ENCODE results near the gene SYNJ2BP. TPM values are rescaled to one million over a fixed set of nuclear protein-coding genes. Genes with fewer than 3 reads are reported as not detected.
"Not testable (repeated sequence)": the region's sequence is repeated elsewhere in the genome, so short reads cannot be mapped to it uniquely, and the experiment has no call there.

SYNJ2BP gene
- total RNA-seq, 1 experiment from 2014 or later: 26.6 TPM

- Histone ChIP-seq H2BK120ac (ENCODE audit: low read depth, low read length, poor library complexity, severe bottlenecking) (no peak overlapping the region), H3K9me3 (ENCODE audit: control insufficient read depth, low read depth, low read length) (no peaks in the 10 kb centered on the region), H2BK20ac (ENCODE audit: low read depth, low read length, poor library complexity, severe bottlenecking) (no peak overlapping the region), H3K79me2 (ENCODE audit: insufficient read depth, low read length) (no peaks in the 10 kb centered on the region), H2BK15ac (ENCODE audit: low read depth, low read length) (no peak overlapping the region), H3K23me2 (ENCODE audit: insufficient read length, low read depth, low read length, poor library complexity, severe bottlenecking) (no peaks in the 10 kb centered on the region), H3K27ac (ENCODE audit: insufficient read length, low read depth, low read length) (no peak overlapping the region), H4K5ac (ENCODE audit: insufficient read length, low read depth, low read length) (no peak overlapping the region), H4K8ac (replicated peaks; ENCODE audit: insufficient read length, low read depth, low read length) (no peak overlapping the region), H3K27me3 (ENCODE audit: insufficient read depth, low read length) (no peaks in the 10 kb centered on the region), H3K14ac (ENCODE audit: insufficient read depth, low read length) (no peak overlapping the region), H3K9ac (ENCODE audit: extremely low read depth, insufficient read length, low read length) (no peak overlapping the region), H4K91ac (ENCODE audit: insufficient read length, low read depth, low read length) (no peak overlapping the region), H3K79me1 (ENCODE audit: insufficient read depth, low read depth, low read length, poor library complexity, severe bottlenecking) (peaks cover 7% of the 10 kb centered on the region), H2BK5ac (ENCODE audit: insufficient read length, low read length) (no peak overlapping the region), H2BK12ac (ENCODE audit: insufficient read length, low read depth, low read length) (no peak overlapping the region), H2AFZ (ENCODE audit: low read length) (no peak overlapping the region), H2AK5ac (ENCODE audit: insufficient read length, low read length) (no peak overlapping the region), H3K18ac (ENCODE audit: insufficient read length, low read depth, low read length) (no peak overlapping the region), H3K56ac (ENCODE audit: insufficient read length, low read depth, low read length) (no peak overlapping the region), H3K4me1 (ENCODE audit: insufficient read depth, low read length) (no peaks in the 10 kb centered on the region), H3K4me2 (ENCODE audit: insufficient read depth, insufficient read length, low read length) (no peak overlapping the region), H3K23ac (ENCODE audit: insufficient read length, low read depth, low read length) (no peak overlapping the region), H3T11ph (ENCODE audit: low read length) (no peak overlapping the region), H4K20me1 (ENCODE audit: control insufficient read depth, insufficient read depth, insufficient read length) (no peaks in the 10 kb centered on the region), H3K4ac (ENCODE audit: low read depth, low read length) (no peak overlapping the region)
- Mint-ChIP-seq H3K27ac (no peak overlapping the region), H3K4me3 (no peak overlapping the region), H3K9me3 (peaks cover 0 to 3% of the 10 kb centered on the region in 2 experiments; a peak in 2 of 5 replicates), H3K36me3 (ENCODE audit: insufficient read depth in 1 of 3, low read depth in 3 of 3) (peaks cover 9 to 21% (median 15%) of the 10 kb centered on the region in 3 experiments; a peak in 6 of 7 replicates), H3K27me3 (ENCODE audit: low read depth) (no peaks in the 10 kb centered on the region), H3K4me1 (peaks cover 5 to 13% of the 10 kb centered on the region in 2 experiments; a peak in 3 of 4 replicates)
- no peak for DNase-seq
- WGBS (ENCODE audit: extremely low coverage, insufficient read length, low lambda C conversion rate): no CpG with 5 or more reads among the region's 4 CpGs
- TF ChIP-seq CTCF (conservative IDR thresholded peaks at IDR 0.05): no peak
Measured at GRCh38 chr14:70407621-70408020, 9.3 kb downstream of the SYNJ2BP start.

- WGBS (ENCODE audit: extremely low coverage, insufficient read length, low lambda C conversion rate): no CpG with 5 or more reads among the region's 4 CpGs
- not testable (repeated sequence) for H3K4me3 Mint-ChIP-seq; H3K79me2 ChIP-seq (ENCODE audit: insufficient read depth, low read length); DNase-seq; H2BK20ac ChIP-seq (ENCODE audit: low read depth, low read length, poor library complexity, severe bottlenecking); H3K14ac ChIP-seq (ENCODE audit: insufficient read depth, low read length); H2BK15ac ChIP-seq (ENCODE audit: low read depth, low read length); H3K27me3 ChIP-seq (ENCODE audit: insufficient read depth, low read length); H3K27me3 Mint-ChIP-seq (ENCODE audit: low read depth); H4K20me1 ChIP-seq (ENCODE audit: control insufficient read depth, insufficient read depth, insufficient read length); H3K79me1 ChIP-seq (ENCODE audit: insufficient read depth, low read depth, low read length, poor library complexity, severe bottlenecking); H4K8ac ChIP-seq (replicated peaks; ENCODE audit: insufficient read length, low read depth, low read length); H3K56ac ChIP-seq (ENCODE audit: insufficient read length, low read depth, low read length); H3K27ac Mint-ChIP-seq; H3K9me3 Mint-ChIP-seq; H3K27ac ChIP-seq (ENCODE audit: insufficient read length, low read depth, low read length); H3K9me3 ChIP-seq (ENCODE audit: control insufficient read depth, low read depth, low read length); H2BK5ac ChIP-seq (ENCODE audit: insufficient read length, low read length); H3K4me2 ChIP-seq (ENCODE audit: insufficient read depth, insufficient read length, low read length); H3K23ac ChIP-seq (ENCODE audit: insufficient read length, low read depth, low read length); H4K5ac ChIP-seq (ENCODE audit: insufficient read length, low read depth, low read length); H3K4me1 ChIP-seq (ENCODE audit: insufficient read depth, low read length); H3K18ac ChIP-seq (ENCODE audit: insufficient read length, low read depth, low read length); H2AFZ ChIP-seq (ENCODE audit: low read length); H2BK12ac ChIP-seq (ENCODE audit: insufficient read length, low read depth, low read length); H3K23me2 ChIP-seq (ENCODE audit: insufficient read length, low read depth, low read length, poor library complexity, severe bottlenecking); H3K4ac ChIP-seq (ENCODE audit: low read depth, low read length); H2BK120ac ChIP-seq (ENCODE audit: low read depth, low read length, poor library complexity, severe bottlenecking); H3K9ac ChIP-seq (ENCODE audit: extremely low read depth, insufficient read length, low read length); H3T11ph ChIP-seq (ENCODE audit: low read length); H2AK5ac ChIP-seq (ENCODE audit: insufficient read length, low read length); H4K91ac ChIP-seq (ENCODE audit: insufficient read length, low read depth, low read length)
- H3K4me1 Mint-ChIP-seq: peaks cover 14 to 20% of the 10 kb centered on the region in 2 experiments
- H3K36me3 Mint-ChIP-seq (ENCODE audit: insufficient read depth in 1 of 3, low read depth in 3 of 3): peaks cover 13 to 15% (median 15%) of the 10 kb centered on the region in 3 experiments; a peak in 6 of 7 replicates
Measured at GRCh38 chr14:70406216-70406615, 10.7 kb downstream of the SYNJ2BP start.
